ENCODE results near the gene VPS9D1.
"Not testable (repeated sequence)": the region's sequence is repeated elsewhere in the genome, so short reads cannot be mapped to it uniquely, and the experiment has no call there.

VPS9D1 gene

GRCh38 chr16:89691986-89692569, 28.6 kb downstream of the VPS9D1 start:
- DNase-seq, result no peak

GRCh38 chr16:89691231-89691985, 29.3 kb downstream of the VPS9D1 start:
- DNase-seq, result no peak

GRCh38 chr16:89690392-89690901, 30.3 kb downstream of the VPS9D1 start:
- no peak for DNase-seq

DNA sequence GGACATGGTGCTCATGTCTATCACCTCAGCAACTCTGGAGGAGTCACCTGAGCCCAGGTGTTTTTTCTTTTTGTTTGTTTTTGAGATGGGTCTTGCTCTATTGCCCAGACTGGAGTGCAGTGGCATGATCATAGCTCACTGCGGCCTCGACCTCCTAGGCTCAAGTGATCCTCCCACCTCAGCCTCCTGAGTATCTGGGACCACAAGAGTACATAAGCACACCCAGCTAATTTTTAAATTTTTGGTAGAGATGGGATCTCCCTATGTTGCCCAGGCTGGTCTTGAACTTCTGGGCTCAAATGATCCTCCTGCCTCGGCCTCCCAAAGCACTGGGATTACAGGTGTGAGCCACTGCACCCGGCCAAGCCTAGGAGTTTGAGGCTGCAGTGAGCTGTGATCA, 31.1 kb downstream of the VPS9D1 start:
- not testable (repeated sequence) for DNase-seq

DNA sequence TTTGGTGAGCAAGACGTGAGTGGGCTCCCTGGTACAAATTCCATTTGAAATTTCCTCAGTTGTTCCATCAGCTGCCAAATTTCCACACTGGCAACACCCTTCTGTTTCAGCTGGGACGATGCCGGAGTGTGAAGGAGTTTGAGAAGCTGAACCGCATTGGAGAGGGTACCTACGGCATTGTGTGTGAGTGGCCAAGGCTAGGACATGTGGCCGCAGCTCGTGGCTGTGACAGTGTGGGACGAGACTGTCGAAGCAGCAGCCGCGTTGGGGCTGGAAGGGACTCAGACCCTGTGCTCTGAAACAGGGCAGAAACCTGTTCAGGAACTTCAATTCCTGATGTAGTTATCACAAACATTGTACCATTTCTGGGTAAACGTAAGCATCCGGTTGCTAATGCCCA, 31.6 kb downstream of the VPS9D1 start:
- DNase-seq, result no peak

- DNase-seq, result no peak
These were observed 32.3 kb downstream of the VPS9D1 start for GRCh38 chr16:89688395-89688794.

GRCh38 chr16:89687092-89687940, 33.4 kb downstream of the VPS9D1 start:
- no peak for DNase-seq

GRCh38 chr16:89686520-89687091, 34.1 kb downstream of the VPS9D1 start, which contains the start of gene CDK10:
Gene CDK10, plus strand, starts transcription at chr16:89686689. Its CDS starts 22 bp downstream, at chr16:89686711.
- DNase-seq, result peak; percentile 88 to 91

DNA sequence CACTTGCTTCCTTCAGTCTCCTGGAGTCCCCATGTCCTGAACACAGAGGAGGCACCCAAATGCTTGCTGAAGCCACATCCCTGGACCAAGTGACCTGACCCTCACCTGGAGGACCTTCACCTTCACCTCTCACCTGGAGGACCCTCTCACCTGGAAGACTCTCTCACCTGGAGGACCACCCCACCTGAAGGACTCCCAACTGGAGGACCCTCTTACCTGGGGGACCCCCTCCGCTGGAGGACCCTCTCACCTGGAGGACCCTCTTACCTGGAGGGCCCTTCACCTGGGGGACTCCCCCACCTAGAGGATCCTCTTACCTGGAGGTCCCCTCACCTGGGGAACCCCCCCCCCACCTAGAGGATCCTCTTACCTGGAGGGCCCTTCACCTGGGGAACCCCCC, 34.8 kb downstream of the VPS9D1 start:
- no peak for DNase-seq

DNA sequence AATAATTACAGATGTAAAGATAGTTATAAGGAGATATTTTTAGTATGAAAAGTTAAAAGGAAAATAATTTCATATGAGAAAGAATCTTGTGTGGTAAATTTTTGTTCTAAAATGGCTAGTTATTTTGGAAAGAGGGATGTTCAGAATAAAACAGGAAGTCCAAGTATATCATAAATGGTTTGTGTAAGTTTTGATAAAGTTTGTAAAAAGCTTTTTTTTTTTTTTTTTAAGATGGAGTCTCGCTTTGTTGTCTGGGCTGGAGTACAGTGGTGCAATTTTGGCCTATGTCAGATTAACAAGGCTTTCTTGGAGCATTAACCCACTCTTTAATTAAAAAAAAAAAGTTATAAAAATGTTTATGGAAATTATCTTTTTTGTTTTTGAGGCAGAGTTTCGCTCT, 42.4 kb downstream of the VPS9D1 start:
- no peak for DNase-seq

DNA sequence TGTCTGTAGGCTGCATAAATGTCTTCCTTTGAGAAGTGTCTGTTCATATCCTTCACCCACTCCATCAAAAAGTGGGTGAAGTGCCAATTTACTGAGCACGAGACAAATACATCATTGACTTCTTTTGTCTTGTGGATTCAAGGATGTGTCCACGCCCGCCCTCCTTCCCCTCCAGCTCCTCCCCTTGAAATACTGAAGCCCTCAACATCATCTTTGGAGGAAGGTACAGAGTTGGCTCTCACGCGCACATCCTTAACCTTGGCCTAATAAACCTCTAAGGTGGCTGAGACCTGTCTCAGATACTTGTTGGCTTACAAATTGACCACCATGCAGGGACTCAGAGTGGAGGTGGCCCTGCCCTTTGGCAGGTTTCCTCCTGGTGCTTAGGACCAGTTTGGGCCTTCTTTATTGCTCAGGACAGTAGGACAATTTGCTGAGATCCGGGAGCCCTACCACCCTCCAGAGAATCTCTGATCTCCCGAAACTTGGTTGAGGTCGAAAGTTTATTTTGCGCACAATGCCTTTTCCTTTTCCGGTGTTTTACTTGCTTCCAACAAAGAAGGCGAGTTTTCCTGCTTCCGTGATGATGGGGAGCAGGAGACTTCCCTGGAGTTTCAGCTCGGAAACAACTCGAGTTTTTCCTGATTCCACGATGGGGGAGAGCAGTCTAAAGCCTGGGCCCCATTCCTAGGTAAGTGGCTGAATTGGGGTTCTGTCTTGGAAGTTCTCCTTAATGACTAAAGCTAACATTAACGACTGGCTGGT, 48.3 kb downstream of the VPS9D1 start:
- no peak for DNase-seq

DNA sequence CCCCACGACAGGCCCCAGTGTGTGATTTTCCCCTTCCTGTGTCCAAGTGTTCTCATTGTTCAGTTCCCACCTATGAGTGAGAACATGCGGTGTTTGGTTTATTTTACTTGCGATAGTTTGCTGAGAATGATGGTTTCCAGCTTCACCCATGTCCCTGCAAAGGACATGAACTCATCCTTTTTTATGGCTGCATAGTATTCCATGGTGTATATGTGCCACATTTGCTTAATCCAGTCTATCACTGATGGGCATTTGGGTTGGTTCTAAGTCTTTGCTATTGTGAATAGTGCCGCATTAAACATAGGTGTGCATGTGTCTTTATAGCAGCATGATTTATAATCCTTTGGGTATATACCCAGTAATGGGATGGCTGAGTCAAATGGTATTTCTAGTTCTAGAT, 49.1 kb downstream of the VPS9D1 start:
- DNase-seq, result not testable (repeated sequence)

- no peak for DNase-seq
These were observed 49.9 kb downstream of the VPS9D1 start for GRCh38 chr16:89670496-89671431.

DNA sequence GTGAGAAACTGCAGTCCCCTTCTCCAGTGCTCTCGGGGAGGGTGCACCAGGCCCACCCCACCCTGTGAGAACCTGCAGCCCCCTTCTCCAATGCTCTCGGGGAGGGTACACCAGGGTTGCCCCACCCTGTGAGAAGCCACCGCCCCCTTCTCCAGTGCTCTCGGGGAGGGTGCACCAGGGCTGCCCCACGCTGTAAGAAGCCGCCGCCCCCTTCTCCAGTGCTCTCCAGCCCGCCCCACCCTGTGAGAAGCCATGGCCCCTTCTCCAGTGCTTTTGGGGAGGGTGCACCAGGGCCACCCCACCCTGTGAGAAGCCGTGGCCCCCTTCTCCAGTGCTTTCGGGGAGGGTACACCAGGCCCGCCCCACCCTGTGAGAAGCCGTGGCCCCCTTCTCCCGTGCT, 50.9 kb downstream of the VPS9D1 start:
- no peak for DNase-seq

DNA sequence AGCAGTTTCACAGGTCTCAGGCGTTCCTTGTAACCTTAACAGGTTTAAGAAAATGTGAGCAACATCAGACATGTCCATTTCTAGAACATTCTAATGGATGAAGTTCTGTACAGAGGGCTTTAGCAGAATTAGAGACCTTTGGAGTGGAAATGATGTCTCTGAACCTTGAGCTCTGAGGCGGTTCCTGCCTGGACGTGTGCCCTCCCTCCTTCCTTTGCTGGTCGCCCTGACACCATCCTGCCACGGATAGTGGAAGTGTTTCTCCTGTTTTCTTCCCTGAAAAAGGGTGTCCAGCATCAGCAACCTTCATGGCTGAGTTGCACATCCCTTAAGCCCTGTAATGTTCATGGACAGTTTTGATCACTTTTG, 51.9 kb downstream of the VPS9D1 start:
- no peak for DNase-seq

- no peak for DNase-seq
These were observed 53.1 kb downstream of the VPS9D1 start for GRCh38 chr16:89667633-89668032.

DNA sequence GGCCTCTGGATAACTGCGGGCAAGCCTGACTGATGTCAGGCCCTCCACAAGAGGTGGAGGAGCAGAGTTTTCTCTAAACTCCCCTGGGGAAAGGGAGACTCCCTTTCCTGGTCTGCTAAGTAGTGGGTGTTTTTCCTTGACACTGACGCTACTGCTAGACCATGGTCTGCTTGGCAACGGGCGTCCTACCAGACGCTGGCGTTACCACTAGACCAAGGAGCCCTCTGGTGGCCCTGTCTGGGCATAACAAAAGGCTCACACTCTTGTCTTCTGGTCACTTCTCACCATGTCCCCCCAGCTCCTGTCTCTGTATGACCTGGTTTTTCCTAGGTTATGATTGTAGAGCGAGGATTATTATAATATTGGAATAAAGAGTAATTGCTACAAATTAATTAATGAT, 53.7 kb downstream of the VPS9D1 start:
- DNase-seq, result peak in 1 of 2 donors; percentile 21

- DNase-seq, result not testable (repeated sequence)
These were observed 56.5 kb downstream of the VPS9D1 start for GRCh38 chr16:89664238-89664637.

DNA sequence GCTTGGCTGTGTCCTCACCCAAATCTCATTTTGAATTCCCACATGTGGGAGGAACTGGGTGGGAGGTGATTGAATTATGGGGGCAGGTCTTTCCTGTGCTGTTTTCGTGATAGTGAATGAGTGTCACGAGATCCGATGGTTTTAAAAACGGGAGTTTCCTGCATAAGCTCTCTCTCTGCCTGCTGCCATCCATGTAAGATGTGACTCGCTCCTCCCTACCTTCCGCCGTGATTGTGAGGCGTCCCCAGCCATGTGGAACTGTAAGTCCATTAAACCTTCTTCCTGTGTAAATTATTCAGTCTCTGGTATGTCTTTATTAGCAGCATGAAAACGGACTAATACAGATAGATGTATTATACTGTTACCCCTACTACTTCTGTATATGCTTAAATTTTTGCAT, 59.5 kb downstream of the VPS9D1 start:
- DNase-seq, result no peak

DNA sequence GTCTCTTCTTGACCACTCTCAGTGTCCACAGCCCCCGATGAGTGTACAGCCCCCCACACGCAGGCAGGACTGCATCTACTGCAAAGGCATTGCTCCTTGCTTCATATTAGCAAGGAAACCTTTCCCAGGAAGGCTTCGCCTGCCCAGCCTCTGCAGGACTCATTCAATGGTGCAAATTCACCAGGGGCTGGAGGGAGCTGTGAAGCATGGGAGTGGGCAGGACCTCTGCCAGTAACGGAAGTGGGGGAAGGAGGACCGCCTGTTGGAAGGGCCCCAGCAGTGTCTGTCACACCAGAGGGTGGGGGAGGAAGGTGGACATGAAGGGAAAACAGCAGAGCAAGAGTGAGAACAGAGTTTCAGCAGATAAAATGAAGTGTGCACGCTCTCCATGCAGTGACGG, 60.6 kb downstream of the VPS9D1 start:
- DNase-seq, result no peak

- DNase-seq, result no peak
These were observed 62.3 kb downstream of the VPS9D1 start for GRCh38 chr16:89658221-89658879.

All from CD4-positive, alpha-beta T cell treated with Interleukin-1 beta for 1 hour (primary cell).